HG03439 (cell line): ENCODE results near the gene CMBL.

Experiments used
- ATAC-seq: cut with Tn5 transposase; IDR thresholded peaks from one replicate; pipeline ENCODE4 v1.9.1; 2021; ENCODE audit warnings: mild to moderate bottlenecking, moderate library complexity; ENCODE audit not compliant: unreplicated experiment

CMBL gene

DNA sequence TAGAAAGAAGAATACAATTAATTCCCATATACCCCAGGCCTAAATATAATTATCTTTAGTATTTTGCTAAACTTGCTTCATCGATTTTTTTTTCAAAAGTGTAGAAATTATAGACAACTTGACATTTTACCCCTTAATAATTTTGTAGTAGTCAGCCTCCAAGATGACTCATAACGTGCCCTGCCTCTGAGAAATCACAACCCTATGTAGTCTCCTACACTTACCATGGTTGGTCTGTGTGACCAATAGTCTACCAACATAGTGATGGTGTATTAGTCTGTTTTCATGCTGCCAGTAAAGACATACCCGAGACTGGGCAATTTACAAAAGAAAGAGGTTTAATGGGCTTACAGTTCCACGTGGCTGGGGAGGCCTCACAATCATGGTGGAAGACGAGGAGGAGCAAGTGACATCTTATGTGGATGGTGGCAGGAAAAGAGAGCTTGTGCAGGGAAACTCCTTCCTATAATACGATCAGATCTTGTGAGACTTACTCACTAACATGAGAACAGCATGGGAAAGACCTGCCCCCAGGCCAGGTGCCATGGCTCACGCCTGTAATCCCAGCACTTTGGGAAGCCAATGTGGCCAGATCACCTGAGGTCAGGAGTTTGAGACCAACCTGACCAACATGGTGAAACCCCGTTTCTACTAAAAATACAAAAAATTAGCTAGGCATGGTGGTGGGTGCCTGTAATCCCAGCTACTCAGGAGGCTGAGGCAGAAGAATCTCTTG, 3.3 kb upstream of the CMBL start:
- peak; percentile 62 for ATAC-seq

DNA sequence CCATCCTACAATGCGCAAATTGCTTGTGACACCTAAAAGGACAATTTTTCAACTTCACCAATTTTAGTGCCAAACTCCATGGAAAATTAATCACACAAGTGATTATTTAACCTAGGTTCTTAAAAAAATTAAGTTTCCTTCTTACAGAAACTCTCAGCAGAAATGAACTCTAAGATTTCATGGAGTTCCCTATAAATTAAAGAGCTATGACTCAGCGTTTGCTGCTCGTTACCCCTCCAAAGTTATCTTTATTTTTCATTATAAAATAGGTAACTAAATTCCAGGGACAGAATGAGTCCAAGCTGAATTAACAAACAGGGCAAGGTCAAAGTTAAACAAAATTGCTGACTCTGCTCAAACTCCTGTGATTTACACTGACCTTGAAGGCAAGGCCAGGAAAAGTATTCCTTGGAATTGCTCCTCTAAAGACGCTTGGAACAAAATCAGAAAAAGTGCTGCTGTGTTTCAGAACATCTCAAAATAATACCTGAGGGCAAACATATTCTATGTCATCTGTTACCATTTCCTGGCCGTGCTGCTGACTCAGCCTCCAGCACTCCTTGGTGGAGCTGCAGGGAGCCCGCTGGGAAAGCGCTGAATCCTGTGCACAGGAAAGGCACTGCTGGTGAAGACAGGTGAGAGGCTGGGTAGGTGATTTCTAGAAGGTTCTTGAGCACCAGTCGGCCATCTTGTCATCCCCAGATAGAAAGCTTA, 2.5 kb upstream of the CMBL start:
- ATAC-seq = no peak

DNA sequence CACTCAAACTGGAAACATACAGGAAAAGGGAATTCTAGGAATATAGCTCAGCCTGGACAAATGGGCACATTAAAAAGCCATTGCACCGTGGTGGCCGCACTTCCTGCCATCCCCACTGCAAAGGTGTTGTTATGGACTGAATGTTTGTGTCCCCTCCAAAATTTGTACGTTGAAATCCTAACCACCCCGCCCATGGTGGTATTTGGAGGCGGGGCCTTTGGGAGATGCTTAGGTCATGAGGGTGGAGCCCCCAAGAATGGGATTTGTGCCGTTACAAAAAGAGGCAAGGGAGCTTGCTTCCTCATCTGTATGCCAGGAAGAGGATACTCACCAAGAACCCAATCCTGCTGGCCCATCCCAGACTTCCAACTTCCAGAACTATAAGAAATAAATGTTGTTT, 1.1 kb upstream of the CMBL start:
- ATAC-seq = no peak

DNA sequence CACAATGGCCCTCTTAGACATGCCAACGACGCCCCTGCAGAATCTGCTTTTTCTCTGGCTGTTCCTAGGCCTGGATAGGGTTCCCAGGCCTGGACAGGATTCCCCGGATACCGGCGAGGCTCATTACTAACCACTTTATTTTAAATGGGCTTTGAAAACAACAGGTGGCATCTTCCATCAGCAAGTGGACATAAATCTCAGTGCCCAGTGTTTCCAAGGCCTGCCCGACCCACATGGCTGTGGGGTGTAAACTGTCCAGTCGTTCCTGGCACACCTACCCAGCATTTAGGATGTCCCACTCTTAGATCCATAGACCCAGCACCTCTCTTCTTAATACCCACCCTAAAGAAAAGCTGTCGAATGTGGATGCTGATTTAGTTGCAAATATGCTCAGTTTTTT, 896 bp downstream of the CMBL start:
- ATAC-seq = no peak

DNA sequence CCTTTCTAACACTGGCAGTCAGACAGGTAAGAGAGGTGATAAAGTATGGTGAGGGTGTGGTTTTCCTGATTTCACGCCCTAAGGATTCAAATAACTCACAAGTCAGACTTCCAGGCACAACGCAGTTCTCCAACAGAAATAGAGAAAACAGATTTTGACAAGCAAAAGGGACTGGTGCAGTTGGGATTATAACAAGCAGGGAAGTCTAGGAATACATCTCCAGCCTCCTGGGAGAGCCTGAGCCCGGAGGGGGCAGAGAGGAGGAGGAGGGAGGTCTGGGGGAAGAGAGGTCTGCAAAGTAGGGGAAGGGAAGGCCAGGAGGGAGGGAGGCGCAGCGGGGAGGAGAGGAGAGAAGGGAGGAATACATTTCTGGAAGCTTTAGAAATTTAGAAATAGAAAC, 1.6 kb downstream of the CMBL start:
- no peak for ATAC-seq

DNA sequence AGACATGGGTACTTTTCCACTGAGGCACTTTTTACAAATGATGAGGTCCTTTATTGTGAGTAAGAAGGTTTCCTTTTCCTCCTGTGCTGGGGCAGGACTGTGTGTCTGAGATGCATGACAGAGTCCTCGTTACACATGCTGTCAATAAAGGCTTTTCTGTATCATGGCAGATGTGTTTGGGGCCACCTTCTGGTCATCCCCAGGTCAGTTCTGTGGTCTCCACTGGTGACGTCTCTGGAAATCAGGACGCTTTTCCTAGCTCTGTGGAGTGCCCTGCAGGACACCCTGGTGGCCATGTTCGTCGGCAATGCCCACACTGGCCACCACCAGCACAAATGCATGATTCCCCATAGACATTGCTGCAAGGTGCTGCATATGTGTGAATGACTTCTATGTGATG, 2.8 kb downstream of the CMBL start:
- no peak for ATAC-seq

DNA sequence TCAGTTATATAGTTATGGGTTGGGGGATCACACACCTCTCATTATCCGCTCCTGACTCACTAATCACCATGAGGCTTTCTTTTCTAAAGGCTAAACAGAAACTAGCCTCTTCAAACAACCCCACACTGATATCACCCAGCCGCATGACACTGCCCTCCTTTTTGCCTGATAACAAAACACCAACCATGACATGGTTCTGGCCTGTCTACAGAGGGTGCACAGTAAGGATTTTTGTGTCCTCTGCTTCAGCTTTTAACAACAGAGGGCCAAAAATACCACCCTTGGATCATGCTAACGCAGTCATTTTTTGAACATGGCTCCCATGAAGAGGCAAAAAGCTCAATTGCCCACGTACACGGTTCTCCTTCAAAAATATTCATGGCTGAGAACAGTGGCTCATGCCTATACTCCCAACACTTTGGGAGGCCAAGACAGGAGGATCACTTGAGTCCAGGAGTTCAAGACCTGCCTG, 4.0 kb downstream of the CMBL start:
- ATAC-seq = no peak

DNA sequence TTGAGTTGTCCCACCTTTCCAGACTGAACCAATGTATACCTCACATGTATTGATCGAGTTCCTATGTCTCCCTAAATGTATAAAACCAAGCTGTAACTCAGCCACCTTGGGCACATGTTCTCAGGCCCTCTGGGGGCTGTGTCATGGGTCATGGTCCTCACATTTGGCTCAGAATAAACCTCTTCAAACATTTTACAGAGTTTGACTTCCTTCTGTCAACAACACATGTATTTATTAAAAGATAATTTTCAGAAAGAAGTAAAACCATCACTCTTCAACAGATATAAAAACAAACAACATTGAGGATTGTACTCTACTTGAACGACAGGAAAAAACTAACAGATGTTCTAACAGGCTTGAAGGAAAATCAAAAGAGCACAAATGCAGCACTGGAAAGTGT, 4.5 kb downstream of the CMBL start:
- no peak for ATAC-seq

DNA sequence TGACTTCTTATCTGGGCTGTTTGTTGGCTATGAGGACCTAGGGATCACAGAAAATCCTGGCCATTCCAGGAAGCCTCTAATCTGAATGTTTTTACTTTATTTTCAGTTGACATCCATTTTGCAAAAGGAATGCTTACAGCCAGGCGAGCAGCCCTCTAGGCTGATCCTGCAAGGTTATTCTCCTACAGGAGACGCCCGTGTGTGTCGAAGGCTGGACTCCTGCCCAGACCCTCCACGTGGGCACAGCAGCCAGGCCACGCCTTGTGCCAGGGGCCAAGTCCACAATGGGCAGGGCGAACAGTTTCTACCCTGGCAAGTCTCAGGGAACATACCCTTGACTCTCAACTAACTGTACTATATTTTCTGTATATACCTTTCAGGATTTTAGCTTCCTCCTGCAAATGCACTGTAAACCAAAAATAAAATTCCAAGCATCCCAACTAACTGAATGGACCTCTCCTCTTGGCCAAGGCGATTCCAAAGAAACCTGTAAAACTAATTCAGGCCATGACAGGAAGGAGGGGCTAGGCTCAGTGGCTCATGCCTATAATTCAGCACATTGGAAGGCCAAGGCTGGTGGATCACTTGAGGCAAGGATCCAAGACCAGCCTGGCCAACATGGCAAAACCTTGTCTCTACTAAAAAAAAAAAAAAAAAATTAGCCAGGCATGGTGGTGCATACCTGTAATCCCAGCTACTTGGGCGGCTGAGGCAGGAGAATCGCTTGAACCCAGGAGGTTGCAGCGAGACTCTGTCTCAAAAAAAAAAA, 5.7 kb downstream of the CMBL start:
- no peak for ATAC-seq

DNA sequence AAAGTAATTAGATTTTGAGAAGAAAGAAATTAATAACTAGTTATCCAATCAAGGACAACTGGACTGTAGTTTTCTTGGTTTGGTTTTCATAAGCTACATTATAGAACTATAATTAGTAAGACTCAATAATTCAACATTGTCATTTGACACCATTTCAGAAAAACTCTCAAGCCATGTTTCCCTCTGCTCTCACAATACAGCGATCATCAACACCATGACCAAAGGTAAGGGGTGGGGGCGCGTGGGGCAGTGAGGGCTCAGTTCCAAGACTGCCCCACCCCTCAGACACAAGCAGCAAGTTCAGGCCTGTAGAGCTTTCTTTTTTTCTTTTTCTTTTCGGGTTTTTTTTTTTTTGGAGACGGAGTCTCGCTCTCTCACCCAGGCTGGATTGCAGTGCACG, 6.4 kb downstream of the CMBL start:
- ATAC-seq = no peak

DNA sequence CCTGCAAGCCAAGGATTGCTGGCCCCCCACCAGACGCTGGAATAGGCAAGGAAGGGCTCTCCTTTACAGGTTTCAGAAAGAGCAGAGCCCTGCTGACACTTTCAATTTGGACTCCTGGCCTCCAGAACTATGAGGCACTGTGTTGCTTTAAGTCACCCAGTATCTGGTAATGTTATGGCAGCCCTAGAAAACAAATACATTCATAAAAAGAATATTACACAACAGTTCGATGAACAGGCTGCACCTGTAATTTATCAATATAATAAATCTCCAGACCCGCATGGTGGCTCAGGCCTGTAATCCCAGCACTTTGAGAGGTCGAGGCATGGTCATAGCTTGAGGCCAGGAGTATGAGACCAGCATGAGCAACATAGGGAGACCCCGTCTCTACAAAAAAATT, 7.5 kb downstream of the CMBL start:
- ATAC-seq = no peak

DNA sequence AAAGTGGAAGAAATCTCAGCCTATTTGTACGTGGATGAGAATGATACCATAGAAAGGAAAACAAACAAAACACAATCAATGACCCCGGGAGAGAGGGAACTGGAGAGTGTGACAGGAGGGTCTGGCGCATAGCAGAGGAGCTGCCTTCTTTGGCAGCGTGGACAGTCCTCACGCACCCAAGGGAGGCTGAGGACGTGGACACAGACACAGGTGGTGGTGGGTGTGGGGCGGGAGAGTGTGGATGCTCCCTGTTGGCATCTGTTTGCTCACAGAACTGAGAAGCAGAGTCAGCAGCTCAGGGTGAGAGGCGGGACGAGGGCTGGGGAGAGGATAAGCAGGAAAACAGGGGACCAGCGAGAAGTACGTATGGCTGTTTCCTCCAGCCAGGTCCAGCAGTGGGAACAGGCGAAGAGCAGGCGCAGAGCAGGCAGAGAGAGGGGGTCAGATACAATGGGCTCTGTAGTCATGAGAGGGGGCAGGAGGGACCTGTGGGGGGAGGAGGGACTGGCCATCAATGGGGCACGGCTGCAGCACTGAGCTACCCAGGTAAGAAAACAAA, 10.0 kb downstream of the CMBL start:
- ATAC-seq = no peak

DNA sequence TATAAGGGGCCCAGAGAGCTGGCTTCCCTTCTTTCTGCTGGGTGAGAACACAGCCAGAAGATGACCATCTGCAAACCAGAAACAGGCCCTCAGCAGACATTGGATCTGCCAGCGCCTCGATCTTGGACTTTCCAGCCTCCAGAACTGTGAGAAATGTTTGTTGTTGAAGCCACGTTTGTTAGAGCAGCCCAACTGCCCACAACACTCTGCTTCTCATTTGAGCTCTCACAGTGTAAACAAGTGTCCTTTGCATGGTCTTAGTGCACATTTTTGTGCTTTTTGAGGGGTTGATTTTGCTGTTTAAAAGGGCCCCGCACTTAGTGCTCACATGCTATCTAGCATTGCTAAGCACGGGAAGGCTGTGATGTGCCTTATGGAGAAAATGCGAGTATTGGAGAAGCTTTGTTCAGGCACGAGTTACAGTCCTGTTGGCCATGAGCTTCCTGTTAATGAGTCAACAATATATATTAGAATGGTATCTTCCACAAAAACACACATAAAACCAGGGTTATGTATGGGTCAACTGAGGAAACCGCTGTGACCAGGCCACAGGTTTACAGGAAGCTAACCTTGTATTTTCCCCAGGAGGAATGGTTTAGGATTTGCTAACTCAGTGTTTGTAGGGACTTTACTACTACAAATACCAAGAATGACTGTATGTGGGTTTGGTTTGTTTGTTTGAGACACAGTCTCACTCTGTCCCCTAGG, 11.9 kb downstream of the CMBL start:
- no peak for ATAC-seq

DNA sequence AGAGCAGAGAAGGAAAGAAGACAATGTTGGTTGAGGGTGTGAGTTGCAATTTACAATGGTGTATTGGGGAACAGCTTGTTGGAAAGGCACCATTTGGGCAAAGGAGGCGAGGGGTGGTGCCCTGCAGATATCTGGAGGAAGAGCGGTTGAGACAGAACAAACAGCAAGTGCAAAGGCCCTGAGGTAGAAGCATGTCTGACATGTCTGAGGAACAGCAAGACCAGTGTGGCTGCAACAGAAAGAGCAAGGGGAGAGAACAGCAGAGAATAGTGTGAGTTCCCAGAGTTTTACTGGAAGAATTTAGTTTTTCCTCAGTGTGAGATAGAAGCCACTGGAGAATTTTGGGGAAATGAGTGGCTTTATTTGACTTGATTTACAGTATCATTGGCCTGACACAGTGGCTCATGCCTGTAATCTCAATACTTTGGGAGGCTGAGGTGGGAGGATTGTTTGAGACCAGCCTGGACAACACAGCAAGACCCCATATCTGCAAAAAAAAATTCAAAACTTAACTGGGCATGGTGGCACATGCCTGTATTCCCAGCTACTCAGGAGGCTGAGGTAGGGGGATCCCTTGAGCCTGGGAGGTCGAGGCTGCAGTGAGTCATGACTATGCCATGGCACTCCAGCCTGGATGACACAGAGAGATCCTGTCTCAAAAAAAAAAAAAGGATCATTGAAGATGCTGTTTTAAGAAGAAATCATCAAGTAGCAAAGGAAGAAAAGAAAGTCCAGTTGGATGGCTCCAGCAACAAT, 13.6 kb downstream of the CMBL start:
- no peak for ATAC-seq

DNA sequence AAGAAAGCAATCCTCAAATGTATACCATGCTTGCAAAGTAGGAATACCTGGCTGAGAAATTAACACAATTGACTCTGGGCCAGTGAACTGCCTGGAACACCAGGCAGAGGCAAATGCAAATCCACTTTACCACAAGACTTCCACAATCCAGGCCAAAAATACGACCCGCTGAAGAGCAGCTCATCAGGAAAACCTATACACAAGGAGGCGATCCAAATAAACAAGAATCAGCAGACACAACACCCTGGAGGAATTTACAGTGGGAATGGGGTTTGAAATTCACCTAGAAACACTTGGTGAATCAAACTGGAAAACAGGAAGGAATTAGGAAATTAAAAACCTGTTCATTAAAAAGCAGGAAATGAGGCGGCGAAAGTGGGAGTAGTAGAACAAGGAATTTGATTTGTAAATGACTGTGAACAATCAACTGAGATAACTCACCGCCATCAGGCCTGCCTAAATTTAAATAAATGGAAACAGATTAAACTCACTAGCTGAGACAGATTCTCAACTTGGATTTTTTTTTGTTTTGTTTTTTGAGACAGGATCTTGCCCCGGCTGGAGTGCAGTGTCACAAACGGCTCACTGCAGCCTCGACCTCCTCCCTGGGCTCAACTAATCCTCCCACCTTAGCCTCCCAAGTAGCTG, 15.9 kb downstream of the CMBL start:
- ATAC-seq = no peak

DNA sequence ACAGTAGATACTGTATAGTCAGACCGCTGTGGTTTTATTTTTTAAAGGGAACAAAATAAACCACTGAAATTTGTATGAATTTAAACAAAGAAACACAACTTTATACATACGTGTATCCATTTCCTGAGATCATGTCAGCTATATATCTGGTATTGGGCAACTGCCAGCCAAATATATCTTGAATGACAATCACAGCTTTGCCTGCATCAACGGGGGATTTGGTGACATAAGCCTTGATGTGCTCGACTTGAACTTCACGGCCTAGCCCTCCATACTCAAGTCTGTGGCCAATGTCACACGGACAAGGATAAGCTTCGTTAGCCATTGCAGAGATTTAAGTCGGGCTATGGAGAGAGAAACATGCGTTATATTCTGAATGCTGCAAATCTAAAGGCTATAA, 17.3 kb downstream of the CMBL start:
- no peak for ATAC-seq

DNA sequence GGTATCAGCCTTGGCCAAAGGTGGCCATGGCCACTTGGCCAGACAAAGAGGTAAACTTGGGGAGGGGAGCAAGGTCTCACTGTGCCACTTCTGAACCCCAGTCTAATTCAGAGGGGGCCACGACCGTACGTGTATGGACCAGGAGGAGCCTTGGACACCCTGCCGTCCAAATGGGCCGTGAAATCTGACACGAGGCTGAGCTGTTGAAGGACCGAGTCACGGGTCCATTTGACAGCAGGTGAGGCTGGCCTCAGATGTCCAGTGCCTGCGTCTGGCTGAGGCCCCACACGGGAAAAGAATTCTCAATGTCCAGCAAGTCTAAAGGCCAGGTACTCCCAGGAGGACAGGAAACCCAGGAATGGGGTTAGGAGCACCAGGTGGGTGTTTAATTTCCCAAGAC, 17.7 kb downstream of the CMBL start:
- ATAC-seq = no peak

DNA sequence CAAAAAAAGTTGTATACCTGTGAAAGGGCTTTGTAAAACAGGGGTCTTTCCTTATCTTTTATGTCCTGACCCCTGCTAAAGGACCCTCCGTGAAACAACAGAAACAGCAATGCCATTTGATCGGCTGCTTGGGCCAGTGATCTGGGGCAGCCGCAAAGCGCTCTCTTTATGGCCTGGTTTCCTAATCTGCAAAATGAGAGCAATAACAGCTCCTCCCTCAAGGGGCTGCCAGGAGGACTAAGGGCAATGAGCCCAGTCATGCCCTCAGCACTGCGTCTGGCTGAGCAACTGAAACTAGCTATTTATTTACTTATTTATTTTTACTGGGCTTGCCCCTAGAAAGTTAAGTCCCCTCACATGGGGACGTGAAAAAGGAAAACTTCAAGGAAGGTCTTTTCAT, 18.3 kb downstream of the CMBL start:
- no peak for ATAC-seq

DNA sequence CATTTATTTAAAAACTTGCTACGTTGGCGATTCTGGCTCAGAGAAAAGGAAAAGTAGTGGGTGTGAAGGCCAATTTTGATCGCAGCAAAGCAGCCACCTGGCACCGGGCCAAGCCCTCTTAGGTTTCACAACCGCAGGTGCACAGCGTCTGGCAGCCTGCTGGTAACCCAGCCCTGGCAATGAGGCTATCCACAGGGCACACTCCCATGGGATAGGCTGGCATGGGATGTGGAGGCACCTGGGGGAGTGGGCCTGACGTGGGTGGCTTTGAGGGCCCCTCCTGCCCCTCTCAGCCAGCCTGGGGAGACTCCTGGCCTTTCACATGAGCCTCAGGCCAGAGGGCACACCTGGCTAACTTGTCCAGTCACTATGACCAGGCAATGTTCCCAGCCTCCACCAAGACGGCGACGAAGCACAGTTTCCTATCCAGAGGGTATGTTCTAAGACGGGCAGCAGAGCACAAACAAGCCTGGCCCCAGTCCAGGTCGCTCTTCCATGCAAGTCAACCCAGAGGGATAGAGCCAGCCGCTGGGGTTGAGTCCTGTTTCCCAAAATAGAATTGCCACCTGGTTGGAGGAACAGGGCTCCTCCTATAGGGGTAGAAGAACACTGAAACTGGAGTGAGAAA, 19.0 kb downstream of the CMBL start:
- ATAC-seq = peak; percentile 54
